Activated CD8-positive, alpha-beta T cell treated with anti-CD3 and anti-CD28 coated beads for 36 hours (primary cell): ENCODE results near the gene SBF2. TPM values are rescaled to one million over a fixed set of nuclear protein-coding genes. Genes with fewer than 3 reads are reported as not detected.

ENCODE experiments used
- ATAC-seq: fragments of 200-7000 bp; cut with Tn5 transposase; one replicate; pipeline ENCODE4 v1.10.0; 2021; ENCODE audit warnings: mild to moderate bottlenecking, moderate library complexity
- CTCF ChIA-PET: fragments of 350-600 bp; sonication (Branson Sonifier 250); formaldehyde crosslinking; loops from one replicate; lab custom pipeline; 2021; ENCODE audit warnings: antibody characterized with exemption; lab: Charles Lee
- POLR2A ChIA-PET: fragments of 350-600 bp; sonication (Branson Sonifier 250); formaldehyde crosslinking; loops from one replicate; lab custom pipeline; 2021; ENCODE audit warnings: antibody characterized with exemption; lab: Charles Lee
- DNase-seq: peaks from one replicate; pipeline ENCODE4 v3.0.0-alpha.2; 2020
- H3K27ac Mint-ChIP-seq: one replicate; pipeline ENCODE4 v1.8.0; 2021; ENCODE audit warnings: mild to moderate bottlenecking, mixed read lengths
- H3K27me3 Mint-ChIP-seq: one replicate; pipeline ENCODE4 v1.8.0; 2021; ENCODE audit warnings: mixed read lengths
- H3K36me3 Mint-ChIP-seq: one replicate; pipeline ENCODE4 v1.8.0; 2021; ENCODE audit warnings: low read depth, mixed read lengths
- H3K4me1 Mint-ChIP-seq: one replicate; pipeline ENCODE4 v1.8.0; 2021; ENCODE audit warnings: low read depth, mixed read lengths
- H3K4me3 Mint-ChIP-seq: one replicate; pipeline ENCODE4 v1.8.0; 2021; ENCODE audit warnings: mild to moderate bottlenecking, moderate library complexity, mixed read lengths
- H3K9me3 Mint-ChIP-seq: one replicate; pipeline ENCODE4 v1.8.0; 2021; ENCODE audit warnings: mixed read lengths
- CTCF ChIP-seq: fragments of 200-600 bp; IDR thresholded peaks from one replicate; pipeline ENCODE4 v1.8.0; 2022; ENCODE audit warnings: antibody characterized with exemption, mild to moderate bottlenecking
- intact Hi-C: fragments of 100-400 bp; cut with micrococcal nuclease; formaldehyde crosslinking; loops from one replicate; pipeline ENCODE4 v1.10.0; 2022
- total RNA-seq, 2 experiments: library from RNA; stranded (reverse); gene quantifications; one replicate each; pipeline ENCODE4 v1.2.3, GENCODE V29; 2021

Gene SBF2
- total RNA-seq, 2 experiments from 2014 or later, result 10.0 to 11.0 TPM

GRCh38 chr11:10302359-10302743, 8.3 kb upstream of the SBF2 start:
- intact Hi-C loops, result no loop called here
- peak overlapping the region; percentile 80 for H3K27ac Mint-ChIP-seq
- H3K9me3 Mint-ChIP-seq, result no peaks in the 10 kb centered on the region
- peaks cover 20% of the 10 kb centered on the region for H3K36me3 Mint-ChIP-seq
- H3K27me3 Mint-ChIP-seq, result peaks cover 44% of the 10 kb centered on the region
- ATAC-seq (no peak), DNase-seq (no peak)
- H3K4me1 Mint-ChIP-seq, result peaks cover 25% of the 10 kb centered on the region
- TF ChIP-seq CTCF, result no peak
- H3K4me3 Mint-ChIP-seq, result peak overlapping the region; percentile 89
- ChIA-PET CTCF (interaction anchor here (0.8 to 9.1 kb wide), 8 partner anchors 12 to 543 kb away, joined by 3 to 135 read pairs (median 8); no protein-coding TSS in a partner anchor), POLR2A (interaction anchor here (0.6 to 1.5 kb wide), 3 partner anchors 15 to 544 kb away, joined by 3 to 8 read pairs (median 3); no protein-coding TSS in a partner anchor)

GRCh38 chr11:10301656-10302358, 7.8 kb upstream of the SBF2 start:
- H3K4me3 Mint-ChIP-seq, result peak overlapping the region; percentile 89
- no peak for DNase-seq
- H3K4me1 Mint-ChIP-seq, result peaks cover 23% of the 10 kb centered on the region
- CTCF ChIA-PET, result interaction anchor here (1.2 to 9.1 kb wide), 4 partner anchors 24 to 543 kb away, joined by 3 to 135 read pairs (median 30); no protein-coding TSS in a partner anchor
- POLR2A ChIA-PET, result interaction anchor here (0.9 to 1.0 kb wide), 2 partner anchors 16 to 94 kb away, joined by 3 read pairs; no protein-coding TSS in a partner anchor
- H3K9me3 Mint-ChIP-seq, result no peaks in the 10 kb centered on the region
- H3K36me3 Mint-ChIP-seq, result peaks cover 15% of the 10 kb centered on the region
- no peak for ATAC-seq
- TF ChIP-seq CTCF, result no peak
- intact Hi-C loops, result no loop called here
- H3K27me3 Mint-ChIP-seq, result peaks cover 44% of the 10 kb centered on the region
- H3K27ac Mint-ChIP-seq, result no peak overlapping the region

GRCh38 chr11:10298342-10298741, 4.3 kb upstream of the SBF2 start:
- intact Hi-C loops, result loop anchor here (10.0 kb wide), 1 partner anchor 684 kb away; no protein-coding TSS in a partner anchor
- Mint-ChIP-seq H3K9me3 (no peaks in the 10 kb centered on the region), H3K27me3 (peaks cover 49% of the 10 kb centered on the region), H3K36me3 (no peaks in the 10 kb centered on the region), H3K4me1 (peaks cover 24% of the 10 kb centered on the region), H3K27ac (no peak overlapping the region), H3K4me3 (no peak overlapping the region)
- ATAC-seq, result peak; percentile 83
- ChIA-PET CTCF (interaction anchor here (0.8 to 5.9 kb wide), 8 partner anchors 8 to 116 kb away, joined by 3 to 42 read pairs (median 4); partner anchors contain the start of gene ADM), POLR2A (interaction anchor here (1.2 to 1.4 kb wide), 3 partner anchors 9 to 438 kb away, joined by 3 to 6 read pairs (median 5); no protein-coding TSS in a partner anchor)
- TF ChIP-seq CTCF, result peak; percentile 68
- peak; percentile 83 for DNase-seq

GRCh38 chr11:10295064-10295901, 1.3 kb upstream of the SBF2 start:
- TF ChIP-seq CTCF, result no peak
- POLR2A ChIA-PET, result no interaction called here
- Mint-ChIP-seq H3K27ac (peak overlapping the region; percentile 19), H3K4me1 (peaks cover 35% of the 10 kb centered on the region), H3K9me3 (no peaks in the 10 kb centered on the region), H3K36me3 (no peaks in the 10 kb centered on the region), H3K4me3 (peak overlapping the region; percentile 65), H3K27me3 (peaks cover 35% of the 10 kb centered on the region)
- CTCF ChIA-PET, result interaction anchor here (0.9 to 5.9 kb wide), 3 partner anchors 11 to 33 kb away, joined by 3 to 42 read pairs (median 3); partner anchors contain the start of gene ADM
- DNase-seq (no peak), ATAC-seq (no peak)
- intact Hi-C loops, result loop anchor here (10.0 kb wide), 1 partner anchor 680 kb away; no protein-coding TSS in a partner anchor
